ENCODE measurements around the gene CXADR.

GRCh38 chr21:17466166-17466565 lies 46.7 kb upstream of the CXADR start:
- TF ChIP-seq, protein P1, sequence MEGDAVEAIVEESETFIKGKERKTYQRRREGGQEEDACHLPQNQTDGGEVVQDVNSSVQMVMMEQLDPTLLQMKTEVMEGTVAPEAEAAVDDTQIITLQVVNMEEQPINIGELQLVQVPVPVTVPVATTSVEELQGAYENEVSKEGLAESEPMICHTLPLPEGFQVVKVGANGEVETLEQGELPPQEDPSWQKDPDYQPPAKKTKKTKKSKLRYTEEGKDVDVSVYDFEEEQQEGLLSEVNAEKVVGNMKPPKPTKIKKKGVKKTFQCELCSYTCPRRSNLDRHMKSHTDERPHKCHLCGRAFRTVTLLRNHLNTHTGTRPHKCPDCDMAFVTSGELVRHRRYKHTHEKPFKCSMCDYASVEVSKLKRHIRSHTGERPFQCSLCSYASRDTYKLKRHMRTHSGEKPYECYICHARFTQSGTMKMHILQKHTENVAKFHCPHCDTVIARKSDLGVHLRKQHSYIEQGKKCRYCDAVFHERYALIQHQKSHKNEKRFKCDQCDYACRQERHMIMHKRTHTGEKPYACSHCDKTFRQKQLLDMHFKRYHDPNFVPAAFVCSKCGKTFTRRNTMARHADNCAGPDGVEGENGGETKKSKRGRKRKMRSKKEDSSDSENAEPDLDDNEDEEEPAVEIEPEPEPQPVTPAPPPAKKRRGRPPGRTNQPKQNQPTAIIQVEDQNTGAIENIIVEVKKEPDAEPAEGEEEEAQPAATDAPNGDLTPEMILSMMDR (IDR thresholded peaks at IDR 0.05): no peak
- no peak for TF ChIP-seq POLR2AphosphoS5 (IDR thresholded peaks at IDR 0.05; ENCODE audit: low read depth, low read length)
- TF ChIP-seq SIN3A (IDR thresholded peaks at IDR 0.05; ENCODE audit: borderline replicate concordance, insufficient read depth, low read depth, low read length): no peak
- TF ChIP-seq TCF7L2 (IDR thresholded peaks at IDR 0.05; ENCODE audit: low read depth, low read length): no peak
- no peak for TF ChIP-seq REST (IDR thresholded peaks at IDR 0.05; ENCODE audit: insufficient read depth in 1 of 2, low read depth in 2 of 2, low read length in 1 of 2)
